K562 (cell line): ENCODE data around the gene HDHD5. TPM values are rescaled to one million over a fixed set of nuclear protein-coding genes. Genes with fewer than 3 reads are reported as not detected.

Experiments used
- ATF1 ChIP-seq, 2 experiments: fragments of 450-650 bp in 1 of 2; IDR thresholded peaks; 2 replicates each; pipeline ENCODE4 v1.6.1; 2016; ENCODE audit warnings: missing compliant biosample characterization in 1 of 2, missing genetic modification characterization in 1 of 2
- CHD2 ChIP-seq: IDR thresholded peaks from 2 replicates; pipeline ENCODE4 v1.6.1; 2011; ENCODE audit warnings: low read depth, low read length
- ELF1 ChIP-seq: fragments of 200-800 bp; sonication (Bioruptor generic); IDR thresholded peaks from 2 replicates; pipeline ENCODE4 v1.6.1; 2016; ENCODE audit warnings: missing genetic modification characterization, missing compliant biosample characterization
- HDAC2 ChIP-seq: fragments of 450-650 bp; IDR thresholded peaks from 2 replicates; pipeline ENCODE4 v1.6.1; 2016; ENCODE audit warnings: mild to moderate bottlenecking
- MIER1 ChIP-seq: fragments of 450-650 bp; IDR thresholded peaks from 2 replicates; pipeline ENCODE4 v1.6.1; 2016; ENCODE audit warnings: antibody characterized with exemption, mild to moderate bottlenecking, low read depth
- MTA1 ChIP-seq: fragments of 450-650 bp; IDR thresholded peaks from 2 replicates; pipeline ENCODE4 v1.6.1; 2017; ENCODE audit warnings: borderline replicate concordance
- NRF1 ChIP-seq, 2 experiments: fragments of 450-650 bp; IDR thresholded peaks in 1 of 2; conservative IDR thresholded peaks in 1 of 2; 2 replicates each; pipeline ENCODE4 v1.6.1; 2014; ENCODE audit warnings: mild to moderate bottlenecking in 2 of 2
- POLR2G ChIP-seq: fragments of 200-400 bp; formaldehyde crosslinking; IDR thresholded peaks from 2 replicates; pipeline ENCODE4 v1.6.1; 2017; ENCODE audit warnings: low read depth, mild to moderate bottlenecking, antibody characterized with exemption, low read length, moderate library complexity
- RBFOX2 ChIP-seq: fragments of 200-400 bp; formaldehyde crosslinking; IDR thresholded peaks from 2 replicates; pipeline ENCODE4 v1.6.1; 2017; ENCODE audit warnings: low read depth, mild to moderate bottlenecking, low read length, moderate library complexity
- SIN3B ChIP-seq: fragments of 450-650 bp; IDR thresholded peaks from 2 replicates; pipeline ENCODE4 v1.6.1; 2017; ENCODE audit warnings: low read depth, mild to moderate bottlenecking, moderate library complexity
- SMAD4 ChIP-seq: fragments of 250-450 bp; sonication (Bioruptor Pico); conservative IDR thresholded peaks from 2 replicates; pipeline ENCODE4 v1.8.0; 2021; ENCODE audit warnings: inconsistent platforms, mild to moderate bottlenecking, moderate library complexity
- TBP ChIP-seq: optimal IDR thresholded peaks from 2 replicates; pipeline ENCODE3; 2011; ENCODE audit warnings: low read depth, low read length, improper control_type of control experiment
- U2AF1 ChIP-seq: fragments of 200-400 bp; formaldehyde crosslinking; optimal IDR thresholded peaks from 2 replicates; pipeline ENCODE3; 2017; ENCODE audit warnings: mild to moderate bottlenecking, low read depth, low read length, moderate library complexity
- UBTF ChIP-seq, 2 experiments: IDR thresholded peaks; 2 replicates each; pipeline ENCODE4 v1.6.1; 2012; ENCODE audit warnings: improper control_type of control experiment in 2 of 2, low read depth in 2 of 2, low read length in 2 of 2, borderline replicate concordance in 1 of 2
- YY1 ChIP-seq, 3 experiments: IDR thresholded peaks; 2 replicates each; pipeline ENCODE4 v1.6.1; 2011; ENCODE audit warnings: low read length in 2 of 3, mild to moderate bottlenecking in 2 of 3, moderate library complexity in 2 of 3, borderline replicate concordance in 1 of 3, control low read depth in 1 of 3, low read depth in 1 of 3; ENCODE audit not compliant: insufficient read depth in 3 of 3, insufficient replicate concordance in 2 of 3, control insufficient read depth in 1 of 3, insufficient read length in 1 of 3; ENCODE audit errors: extremely low read depth in 1 of 3
- ZFX ChIP-seq: sonication (generic); formaldehyde crosslinking; IDR thresholded peaks from 2 replicates; pipeline ENCODE4 v1.8.0; 2022; ENCODE audit warnings: mild to moderate bottlenecking, missing genetic modification reagents, moderate library complexity
- ZNF24 ChIP-seq: fragments of 450-650 bp; IDR thresholded peaks from 2 replicates; pipeline ENCODE4 v1.6.1; 2016
- ZNF354B ChIP-seq: fragments of 250-450 bp; sonication (Bioruptor Pico); IDR thresholded peaks from 2 replicates; pipeline ENCODE4 v1.4.0; 2020
- ZNF644 ChIP-seq: fragments of 200-800 bp; sonication (Bioruptor generic); IDR thresholded peaks from 2 replicates; pipeline ENCODE4 v1.6.1; 2016; ENCODE audit warnings: low read depth, missing genetic modification characterization, missing compliant biosample characterization
- polyA plus RNA-seq, 8 experiments: library from polyadenylated mRNA; depleted of rRNA in 4 of 8; stranded (reverse) in 5 of 8; unstranded in 3 of 8; fragments of >200 nt; fragmentation: Nextera tagmentation in 2 of 8; fragmentation: Illumina TruSeq in 1 of 8; extraction: Ambion mirVana in 2 of 8; extraction: Trizol in 1 of 8; gene quantifications; 2 replicates each; pipeline versions ENCODE4 v1.2.1 to v1.2.3, GENCODE V29; 2011 to 2014; ENCODE audit warnings: inconsistent platforms in 1 of 8, missing spikeins in 1 of 8
- total RNA-seq, 7 experiments: library from RNA; depleted of rRNA in 6 of 7; stranded (reverse); fragments of >200 nt in 6 of 7; fragmentation: Illumina TruSeq in 2 of 7; extraction: Trizol in 2 of 7; gene quantifications; 2 replicates each; pipeline versions ENCODE4 v1.2.1 to v1.2.3, GENCODE V29; 2011 to 2021; ENCODE audit warnings: low replicate concordance in 1 of 7
- TF ChIP-seq, protein P1 (sequence below): sonication (generic); formaldehyde crosslinking; IDR thresholded peaks from 2 replicates; pipeline ENCODE4 v1.5.0; 2020; ENCODE audit warnings: missing genetic modification reagents
- TF ChIP-seq, protein P2 (sequence below): fragments of 250-450 bp; sonication (Bioruptor Pico); IDR thresholded peaks from 2 replicates; pipeline ENCODE4 v1.8.0; 2021; ENCODE audit warnings: moderate library complexity, mild to moderate bottlenecking, inconsistent platforms
- TF ChIP-seq, protein P3 (sequence below): fragments of 250-450 bp; sonication (Bioruptor Pico); IDR thresholded peaks from 2 replicates; pipeline ENCODE4 v1.8.0; 2022; ENCODE audit warnings: moderate library complexity, mild to moderate bottlenecking, inconsistent platforms

HDHD5 gene
- total and polyA plus RNA-seq, 9 of the 15 experiments (the other 6 are each of a cell fraction or from before 2014, with no cell fraction given) = 1.6 to 36.6 (median 24.2) TPM

DNA sequence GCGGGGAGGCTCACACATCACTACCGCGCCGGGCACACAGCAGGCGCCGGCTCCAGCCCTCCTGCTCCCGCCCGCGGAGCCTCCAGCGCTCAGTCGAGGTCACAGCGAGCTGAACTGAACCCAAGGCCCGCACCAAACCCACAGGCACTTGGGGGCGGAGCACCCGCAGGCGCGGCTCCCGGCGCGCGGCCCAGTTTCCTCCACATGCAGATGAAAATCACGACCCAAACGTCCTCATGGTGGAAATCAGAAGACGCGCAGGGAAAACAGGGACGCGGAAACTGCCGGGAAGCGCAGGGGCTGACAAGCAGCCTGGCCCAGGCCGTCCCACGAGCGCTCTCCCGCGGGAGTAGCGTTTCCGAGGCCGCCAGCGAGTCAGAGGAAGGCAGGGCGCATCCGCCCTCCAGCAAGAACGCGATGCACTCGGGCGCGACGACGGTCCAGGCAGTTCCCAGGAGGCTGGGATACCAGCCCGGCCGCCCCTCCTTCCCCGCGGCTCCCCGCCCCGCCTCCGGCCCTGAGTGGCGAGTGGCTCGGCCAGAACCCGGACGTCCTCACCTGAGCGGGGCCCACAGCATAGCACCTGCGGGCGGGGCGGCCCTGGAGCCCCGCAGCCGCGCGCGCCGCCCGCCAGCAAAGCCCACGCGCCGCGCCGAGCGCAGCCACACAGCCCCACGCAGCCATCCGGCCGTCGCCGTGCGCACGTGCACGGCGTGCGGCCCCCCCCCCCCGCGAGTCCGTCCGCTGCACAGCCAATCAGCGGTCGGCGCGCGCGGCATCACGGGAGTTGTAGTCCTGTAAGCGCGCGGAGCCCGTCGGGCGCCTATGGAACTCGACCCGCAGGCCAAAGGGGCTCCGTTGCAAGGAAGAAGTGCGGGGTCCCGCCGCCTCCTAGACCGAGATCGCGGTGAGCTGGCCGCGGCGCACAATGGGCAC lies at the start of gene HDHD5 (continued):
- TF ChIP-seq POLR2G (peak; percentile 80), SMAD4 (peak; percentile 68), ATF1 (CRISPR knock-in tag; IDR thresholded peaks at IDR 0.05) (no peak), ATF1 (tag; IDR thresholded peaks at IDR 0.05) (peak; percentile 57), HDAC2 (peak; percentile 89), MIER1 (no peak), RBFOX2 (peak; percentile 71), ZNF644 (tag) (no peak), SIN3B (0 out of 2 replicates have a peak, but pooled peaks have one; percentile 55), NRF1 (conservative IDR thresholded peaks at IDR 0.05 in 1 of 2, IDR thresholded peaks at IDR 0.05 in 1 of 2) (peak; percentile 67 to 72), TBP (peak; percentile 31), ZFX (CRISPR knock-in tag) (peak; percentile 59), YY1 (IDR thresholded peaks at IDR 0.05; ENCODE audit: borderline replicate concordance in 1 of 3, control insufficient read depth in 1 of 3, extremely low read depth in 1 of 3, insufficient read depth in 3 of 3, insufficient read length in 1 of 3, insufficient replicate concordance in 2 of 3, low read depth in 1 of 3, low read length in 2 of 3) (peak in 1 of 3 experiments; percentile 3), ZNF354B (CRISPR knock-in tag) (no peak), MTA1 (0 out of 2 replicates have a peak, but pooled peaks have one; percentile 33), ELF1 (tag) (0 out of 2 replicates have a peak, but pooled peaks have one; percentile 46), CHD2 (peak; percentile 65), UBTF (IDR thresholded peaks at IDR 0.05; ENCODE audit: borderline replicate concordance in 1 of 2, low read depth in 2 of 2, low read length in 2 of 2) (peak; percentile 41 to 79; a peak in 2 of 4 replicates), ZNF24 (0 out of 2 replicates have a peak, but pooled peaks have one; percentile 2), U2AF1 (peak; percentile 41)
- TF ChIP-seq, protein P1, sequence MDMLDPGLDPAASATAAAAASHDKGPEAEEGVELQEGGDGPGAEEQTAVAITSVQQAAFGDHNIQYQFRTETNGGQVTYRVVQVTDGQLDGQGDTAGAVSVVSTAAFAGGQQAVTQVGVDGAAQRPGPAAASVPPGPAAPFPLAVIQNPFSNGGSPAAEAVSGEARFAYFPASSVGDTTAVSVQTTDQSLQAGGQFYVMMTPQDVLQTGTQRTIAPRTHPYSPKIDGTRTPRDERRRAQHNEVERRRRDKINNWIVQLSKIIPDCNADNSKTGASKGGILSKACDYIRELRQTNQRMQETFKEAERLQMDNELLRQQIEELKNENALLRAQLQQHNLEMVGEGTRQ (CRISPR knock-in tag) = 0 out of 2 replicates have a peak, but pooled peaks have one; percentile 13
- TF ChIP-seq, protein P2, sequence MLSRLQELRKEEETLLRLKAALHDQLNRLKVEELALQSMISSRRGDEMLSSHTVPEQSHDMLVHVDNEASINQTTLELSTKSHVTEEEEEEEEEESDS (CRISPR knock-in tag) = no peak
- TF ChIP-seq, protein P3, sequence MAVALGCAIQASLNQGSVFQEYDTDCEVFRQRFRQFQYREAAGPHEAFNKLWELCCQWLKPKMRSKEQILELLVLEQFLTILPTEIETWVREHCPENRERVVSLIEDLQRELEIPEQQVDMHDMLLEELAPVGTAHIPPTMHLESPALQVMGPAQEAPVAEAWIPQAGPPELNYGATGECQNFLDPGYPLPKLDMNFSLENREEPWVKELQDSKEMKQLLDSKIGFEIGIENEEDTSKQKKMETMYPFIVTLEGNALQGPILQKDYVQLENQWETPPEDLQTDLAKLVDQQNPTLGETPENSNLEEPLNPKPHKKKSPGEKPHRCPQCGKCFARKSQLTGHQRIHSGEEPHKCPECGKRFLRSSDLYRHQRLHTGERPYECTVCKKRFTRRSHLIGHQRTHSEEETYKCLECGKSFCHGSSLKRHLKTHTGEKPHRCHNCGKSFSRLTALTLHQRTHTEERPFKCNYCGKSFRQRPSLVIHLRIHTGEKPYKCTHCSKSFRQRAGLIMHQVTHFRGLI (CRISPR knock-in tag) = no peak
